Stimulated activated CD4-positive, alpha-beta T cell treated with anti-CD3 and anti-CD28 coated beads, TNF-alpha, amount 100 ng/mL, for 24 hours (primary cell): ENCODE data around the gene RAB15.
A peak's percentile ranks its signal among the peaks of the same experiment; 100 is the strongest.

ENCODE experiments used
- DNase-seq, 3 experiments: peaks; one replicate each; pipeline ENCODE4 v3.0.0-alpha.2; 2020; ENCODE audit warnings: low read depth in 3 of 3

Gene RAB15

DNA sequence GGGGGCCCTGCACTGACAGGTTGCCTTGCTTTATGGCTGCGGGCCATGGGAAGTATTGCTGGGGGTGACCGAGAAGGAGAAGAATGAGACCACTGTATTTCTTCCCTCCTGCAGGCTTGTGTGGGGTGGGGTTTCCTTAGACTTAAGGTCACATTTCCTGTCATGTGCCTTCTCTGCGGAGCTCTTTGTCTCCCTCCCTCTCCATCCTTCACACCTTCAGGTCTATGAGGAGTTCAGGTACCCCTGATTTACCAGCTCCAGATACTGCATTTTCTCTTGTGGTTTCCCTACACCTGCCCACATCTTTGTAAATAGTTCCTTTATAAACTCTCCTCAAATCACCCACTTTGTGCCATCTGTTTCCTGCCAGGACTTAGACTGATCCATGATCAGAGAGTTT, 18.2 kb upstream of the RAB15 start:
- no peak for DNase-seq

DNA sequence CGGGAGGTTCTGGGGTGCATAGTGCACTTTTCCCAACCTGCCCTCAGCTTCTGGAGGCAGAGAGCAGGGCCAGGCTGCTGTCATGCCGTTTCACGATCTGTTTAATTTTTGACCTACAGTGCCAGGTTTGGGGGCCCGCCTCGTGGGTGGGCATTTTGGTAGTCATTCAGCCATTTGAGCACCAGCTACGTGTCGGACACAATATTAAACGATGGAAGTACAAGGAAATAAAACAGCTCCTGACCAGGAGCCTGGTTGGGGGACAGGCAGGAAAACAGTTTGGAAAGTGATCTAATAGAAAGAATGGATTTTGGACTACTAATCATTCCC, 15.3 kb upstream of the RAB15 start:
- DNase-seq = no peak

DNA sequence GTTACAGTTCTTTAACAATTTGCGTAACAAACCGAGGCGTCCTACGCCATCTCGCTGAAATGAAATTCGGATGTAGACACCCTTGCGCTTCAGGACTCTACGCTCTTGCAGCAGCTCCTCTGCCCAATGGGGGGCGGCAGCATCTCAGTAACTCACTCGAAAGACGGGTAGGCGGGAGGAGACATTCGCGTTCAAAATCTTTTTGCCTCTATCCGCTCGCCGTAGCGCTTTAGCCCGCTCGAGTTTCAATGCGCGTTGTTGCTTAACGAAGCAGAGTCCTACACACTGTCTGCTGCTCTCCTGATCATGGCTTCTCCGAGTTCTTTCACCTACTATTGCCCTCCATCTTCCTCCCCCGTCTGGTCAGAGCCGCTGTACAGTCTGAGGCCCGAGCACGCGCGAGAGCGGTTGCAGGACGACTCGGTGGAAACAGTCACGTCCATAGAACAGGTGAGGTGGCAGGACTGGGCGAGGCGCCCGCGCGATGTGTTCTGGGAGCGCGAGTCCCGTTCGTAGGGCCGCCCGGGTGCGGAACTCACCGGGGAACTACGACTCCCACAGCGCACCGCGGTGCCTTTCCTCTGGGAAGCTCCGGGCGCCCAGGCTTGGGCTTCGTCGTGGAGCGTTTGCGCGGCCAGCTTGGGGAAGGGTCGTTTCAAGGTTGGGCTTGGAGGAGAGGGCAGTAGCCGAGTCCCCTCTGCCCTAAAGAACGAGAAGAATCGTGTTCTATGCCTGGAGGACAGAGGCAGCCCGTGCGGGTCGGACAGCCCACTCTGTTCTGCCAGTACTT, 14.7 kb upstream of the RAB15 start, which contains the start of gene FNTB:
TSS of gene FNTB (plus strand) at position 248 of the 790 bp plus-strand sequence. CDS start at position 307, 59 bp downstream.
- peak; percentile 84 to 91 (median 88) for DNase-seq

DNA sequence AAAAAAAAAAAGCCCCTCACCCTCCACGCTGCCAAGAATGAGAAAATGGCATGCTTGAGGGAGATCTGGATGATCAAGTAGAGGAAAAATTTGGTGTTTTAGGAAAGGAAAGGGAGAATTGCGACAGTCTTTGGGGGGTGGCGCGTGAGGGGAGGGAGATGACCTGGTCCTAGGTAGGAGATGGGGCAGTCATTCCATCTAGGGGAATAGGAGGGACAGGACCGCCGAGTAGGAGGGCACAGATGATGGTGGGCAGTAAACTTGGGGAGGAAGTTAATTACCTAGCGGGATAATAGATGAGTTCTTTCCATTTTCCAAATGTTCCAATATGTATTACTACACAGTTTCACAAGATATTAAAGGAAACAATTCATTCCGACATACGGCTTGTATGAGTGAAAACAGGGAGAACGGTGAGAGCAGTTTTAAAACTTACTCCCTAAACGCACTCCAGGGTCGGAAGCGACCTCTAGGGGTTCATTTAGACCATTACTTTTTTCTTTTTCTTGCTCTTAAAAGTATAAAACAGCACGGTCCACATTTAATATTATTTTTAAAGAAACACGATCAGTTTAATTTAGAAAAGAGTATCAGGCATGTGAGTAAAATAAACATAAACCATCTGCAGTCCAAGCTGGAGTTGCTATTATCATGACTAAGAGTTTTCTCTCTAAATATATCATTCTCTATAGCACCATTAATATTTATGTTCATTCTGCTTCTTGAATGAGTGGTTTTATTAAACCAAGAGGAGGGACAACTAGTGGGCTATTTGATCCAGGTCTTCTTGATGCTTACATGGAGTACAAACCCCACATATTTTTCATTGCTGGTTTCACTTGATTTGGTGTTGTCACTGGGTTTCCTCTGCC, 11.5 kb upstream of the RAB15 start:
- peak in 1 of 3 experiments; percentile 16 for DNase-seq

DNA sequence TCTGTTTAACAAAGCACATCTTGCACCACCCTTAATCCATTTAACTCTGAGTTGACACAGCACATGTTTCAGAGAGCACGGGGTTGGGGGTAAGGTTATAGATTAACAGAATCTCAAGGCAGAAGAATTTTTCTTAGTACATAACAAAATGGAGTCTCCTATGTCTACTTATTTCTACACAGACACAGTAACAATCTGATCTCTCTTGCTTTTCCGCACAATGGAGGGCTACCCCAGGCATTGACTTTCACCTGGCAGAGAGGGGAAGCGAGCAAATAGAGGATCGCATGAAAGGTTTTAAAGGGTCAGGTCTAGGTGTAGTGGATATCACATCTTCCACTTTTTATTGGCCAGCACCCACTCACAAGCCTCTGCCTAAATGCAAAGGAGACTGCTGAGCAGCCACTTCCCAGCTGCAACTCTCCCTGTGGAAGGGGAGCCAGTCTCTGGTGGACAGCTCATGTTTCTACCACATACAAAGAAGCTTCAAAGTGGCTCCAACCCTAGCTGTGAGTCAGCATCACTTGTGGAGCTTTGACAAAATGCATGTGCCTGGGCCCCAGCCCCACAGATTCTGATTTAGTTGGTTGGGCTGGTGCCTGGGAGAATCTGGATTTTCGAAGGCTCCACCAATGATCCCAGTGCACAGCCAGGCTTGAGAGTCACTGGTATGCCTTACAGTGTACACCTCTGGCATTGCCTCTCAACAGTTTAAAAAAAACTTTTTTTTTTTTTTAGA, 7.4 kb upstream of the RAB15 start:
- DNase-seq = no peak

DNA sequence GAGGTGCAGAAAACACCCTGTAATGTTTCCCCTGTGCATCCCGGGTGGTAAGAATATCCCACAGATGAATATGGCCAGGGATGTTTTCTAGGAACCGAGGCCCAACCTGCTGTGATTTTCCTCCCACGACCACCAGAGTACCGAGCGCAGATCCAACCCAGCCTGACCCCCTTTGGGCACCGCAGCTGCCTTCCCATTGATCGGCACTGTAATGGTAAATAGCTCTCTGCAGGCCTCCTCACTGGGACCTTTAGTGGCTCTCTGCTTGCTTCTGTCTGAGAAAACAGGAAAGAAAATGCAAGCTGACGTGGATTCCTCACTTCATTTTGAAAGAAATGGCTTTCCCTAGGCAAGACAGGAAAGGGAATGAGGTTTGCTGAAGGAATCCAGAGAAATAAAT, 2.4 kb upstream of the RAB15 start:
- DNase-seq = no peak

DNA sequence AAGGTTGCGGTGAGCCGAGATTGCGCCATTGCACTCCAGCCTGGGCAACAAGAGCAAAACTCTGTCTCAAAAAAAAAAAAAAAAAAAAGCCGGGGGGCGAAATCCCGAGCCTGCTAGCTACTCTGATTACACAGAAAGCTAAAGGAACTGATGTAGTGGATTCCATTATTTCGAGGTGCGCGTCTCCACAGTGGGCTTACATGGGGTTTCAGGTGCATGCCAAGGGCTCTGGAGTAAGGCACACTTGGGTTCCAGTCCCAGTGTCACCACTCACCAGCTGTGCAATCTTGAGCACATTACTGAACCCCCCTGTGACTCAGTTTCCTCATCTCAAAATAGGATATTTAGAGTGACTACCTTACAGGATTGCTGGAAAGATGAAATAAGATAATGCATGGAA, 1.7 kb upstream of the RAB15 start:
- DNase-seq = no peak

DNA sequence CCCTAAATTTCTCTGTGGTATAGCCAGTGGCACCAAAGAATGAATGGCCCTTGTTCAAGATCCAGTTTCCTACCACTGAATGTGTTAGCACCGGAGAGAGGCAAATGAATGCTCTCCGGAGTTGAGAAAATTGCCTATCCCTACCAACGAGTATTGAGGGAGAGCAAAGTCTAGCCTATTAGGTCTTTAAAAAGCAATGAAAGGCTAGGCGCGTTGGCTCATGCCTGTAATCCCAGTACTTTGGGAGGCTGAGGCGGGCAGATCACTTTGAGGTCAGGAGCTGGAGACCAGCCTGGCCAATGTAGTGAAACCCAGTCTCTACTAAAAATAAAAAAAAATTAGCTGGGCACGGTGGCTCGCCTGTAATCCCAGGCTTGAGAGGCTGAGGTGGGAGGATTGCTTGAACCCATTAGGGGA, 898 bp upstream of the RAB15 start:
- DNase-seq = no peak

DNA sequence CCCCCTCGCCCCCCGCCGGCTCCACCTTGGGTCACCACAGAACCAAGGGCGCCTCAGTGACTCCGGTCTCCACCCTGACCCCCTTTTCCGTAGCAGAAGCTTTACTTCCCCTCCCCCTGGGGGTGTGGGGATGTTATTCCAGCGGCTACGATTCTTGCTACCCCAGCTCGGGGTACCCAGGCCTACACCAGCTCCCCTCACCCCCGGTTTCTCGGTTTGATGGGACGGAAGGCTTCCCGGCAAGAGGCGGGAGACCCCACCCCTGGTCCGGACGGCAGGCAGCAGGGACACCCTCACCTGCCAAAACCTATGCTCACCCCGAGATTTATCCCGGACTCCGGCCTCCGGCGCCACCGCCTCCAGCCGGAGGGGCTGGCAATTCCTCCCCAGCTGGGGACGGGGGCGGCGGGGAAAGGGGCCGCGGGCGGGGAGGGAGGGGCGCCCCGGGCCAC, 619 bp downstream of the RAB15 start:
- no peak for DNase-seq

DNA sequence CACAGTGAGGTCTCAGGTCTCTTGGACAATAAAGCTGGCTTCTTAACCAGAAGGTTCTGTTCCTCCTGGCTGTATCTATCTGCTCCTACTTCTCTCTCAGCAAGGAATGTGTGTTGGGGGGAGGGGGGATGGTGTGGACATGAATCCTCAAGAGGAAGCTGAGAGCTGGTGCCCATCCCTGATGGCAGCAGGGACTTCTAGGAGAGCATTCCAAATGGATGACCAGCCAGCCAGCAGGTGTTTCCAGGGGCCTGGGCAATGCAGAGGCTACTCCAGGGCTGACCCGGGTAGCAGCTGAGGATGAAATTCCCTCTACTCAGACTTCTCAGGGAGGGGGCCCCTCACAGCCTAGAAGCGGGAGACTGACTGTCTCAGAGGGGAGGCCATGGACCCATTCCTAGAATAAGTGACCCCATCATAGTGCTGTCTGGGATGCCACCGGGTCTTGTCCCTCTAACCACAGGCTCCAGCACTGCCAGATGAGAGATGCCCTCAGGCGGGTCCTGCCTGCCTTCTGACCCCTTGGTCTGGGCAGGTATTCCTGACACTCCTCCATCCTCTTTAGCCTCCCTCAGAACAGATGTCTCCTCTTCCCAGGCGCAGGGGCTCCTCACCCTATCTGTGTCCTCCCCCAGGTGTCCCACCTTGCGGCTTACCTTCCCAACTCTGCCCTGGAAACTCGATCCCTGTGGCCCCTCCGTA, 1.2 kb downstream of the RAB15 start:
- DNase-seq = no peak

DNA sequence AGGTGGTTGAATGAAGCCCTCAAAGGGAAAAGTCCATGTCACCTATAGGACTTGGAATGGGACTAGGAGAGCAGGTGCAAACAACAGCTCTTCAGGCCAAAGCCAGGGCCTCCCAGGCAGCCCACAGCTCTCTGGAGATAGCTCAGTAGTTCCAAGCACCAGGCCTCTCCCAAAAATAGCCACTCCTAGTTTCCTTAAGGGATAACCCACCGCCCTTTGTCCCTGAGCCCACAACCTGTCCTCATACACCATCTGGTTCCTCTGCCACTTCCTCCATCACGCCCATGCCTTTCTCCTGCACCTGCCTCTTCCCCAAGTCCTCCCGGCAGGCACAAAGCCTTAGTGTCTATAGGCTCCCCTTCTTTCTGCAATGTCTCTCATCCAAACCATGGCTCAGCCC, 2.1 kb downstream of the RAB15 start:
- DNase-seq = no peak

DNA sequence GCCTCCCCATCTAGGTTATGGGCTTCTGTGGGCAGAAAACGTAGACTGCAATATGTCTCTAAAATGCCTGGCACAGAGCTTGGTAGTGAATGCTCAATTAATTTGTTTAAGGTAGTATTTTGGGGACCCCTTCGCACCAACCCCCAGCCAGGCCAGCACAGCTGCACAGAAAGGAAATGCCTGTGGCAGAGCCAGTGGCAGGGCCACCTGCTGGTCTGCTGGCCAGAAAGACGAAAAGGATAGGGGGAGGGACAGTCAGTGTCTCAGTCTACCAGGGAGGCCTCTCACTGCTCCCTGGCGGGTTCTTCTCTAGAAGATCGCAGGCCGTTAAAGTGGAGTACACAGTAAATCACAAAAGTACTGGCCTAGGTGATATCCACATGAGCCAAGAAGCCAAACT, 3.5 kb downstream of the RAB15 start:
- DNase-seq = no peak

DNA sequence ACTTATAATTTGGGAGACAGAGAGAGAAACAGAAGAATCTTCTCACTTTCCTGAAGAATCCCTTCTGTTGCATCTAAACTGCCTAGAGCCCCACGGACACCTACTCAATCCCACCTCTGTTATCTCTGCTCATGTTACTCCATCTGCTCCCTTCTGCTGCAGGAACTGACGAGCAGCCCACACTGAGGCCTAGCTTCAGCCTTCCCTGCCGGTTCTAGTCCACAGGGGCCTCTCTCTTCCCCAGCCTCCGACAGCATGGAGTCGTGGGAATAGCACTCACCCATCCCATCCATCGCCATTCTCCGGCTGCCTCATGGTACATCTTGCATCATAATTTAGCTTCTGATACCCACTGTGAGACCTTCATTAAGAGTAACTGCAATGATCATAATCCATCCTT, 4.0 kb downstream of the RAB15 start:
- DNase-seq = no peak

DNA sequence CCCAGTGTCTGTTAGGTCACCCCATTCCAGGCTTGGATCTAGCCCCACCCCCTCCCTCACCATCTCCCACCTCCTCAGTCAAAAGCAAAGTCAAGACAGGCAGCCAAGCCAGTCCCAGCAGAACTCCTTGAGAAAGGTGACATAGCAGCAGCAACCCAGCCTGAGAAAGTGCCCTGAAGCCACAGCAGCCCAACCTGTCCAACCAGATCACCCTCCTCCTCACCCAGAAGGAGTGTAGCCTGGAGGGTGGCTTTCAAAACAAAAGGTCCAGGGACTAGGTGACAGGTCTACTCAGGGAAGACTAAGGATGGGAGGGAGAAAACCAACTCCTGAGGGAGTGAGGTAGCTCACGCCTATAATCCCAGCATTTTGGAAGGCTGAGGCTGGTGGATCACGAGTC, 5.2 kb downstream of the RAB15 start:
- no peak for DNase-seq

DNA sequence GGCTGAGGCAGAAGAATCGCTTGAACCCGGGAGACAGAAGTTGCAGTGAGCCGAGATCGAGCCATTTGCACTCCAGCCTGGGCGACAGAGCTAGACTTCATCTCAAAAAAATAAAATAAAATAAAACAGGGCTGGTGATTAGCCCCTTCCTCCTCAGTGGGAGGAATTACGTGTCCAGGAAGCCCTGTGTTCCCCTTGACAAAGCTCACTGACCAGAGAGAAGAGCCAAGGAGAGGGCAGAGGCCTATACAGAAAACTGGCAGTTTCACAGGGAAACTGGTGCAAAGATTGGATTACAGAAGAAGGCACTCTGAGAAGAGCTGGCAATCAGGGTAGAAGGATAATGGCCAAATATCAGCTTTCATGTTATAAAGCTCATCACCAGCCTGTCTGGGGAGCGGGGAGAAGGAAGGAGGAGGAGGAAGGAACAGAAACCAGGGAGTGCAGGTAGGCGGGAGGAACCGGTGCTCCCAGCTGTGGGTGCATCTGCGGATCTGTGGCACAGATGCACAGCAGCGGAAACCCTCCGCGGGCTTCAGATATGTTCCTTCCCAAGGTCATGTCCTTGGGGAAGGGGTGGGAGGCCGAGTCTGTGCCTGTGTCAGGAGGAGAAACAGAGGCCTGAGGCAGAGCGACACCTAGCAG, 6.7 kb downstream of the RAB15 start:
- DNase-seq = no peak

DNA sequence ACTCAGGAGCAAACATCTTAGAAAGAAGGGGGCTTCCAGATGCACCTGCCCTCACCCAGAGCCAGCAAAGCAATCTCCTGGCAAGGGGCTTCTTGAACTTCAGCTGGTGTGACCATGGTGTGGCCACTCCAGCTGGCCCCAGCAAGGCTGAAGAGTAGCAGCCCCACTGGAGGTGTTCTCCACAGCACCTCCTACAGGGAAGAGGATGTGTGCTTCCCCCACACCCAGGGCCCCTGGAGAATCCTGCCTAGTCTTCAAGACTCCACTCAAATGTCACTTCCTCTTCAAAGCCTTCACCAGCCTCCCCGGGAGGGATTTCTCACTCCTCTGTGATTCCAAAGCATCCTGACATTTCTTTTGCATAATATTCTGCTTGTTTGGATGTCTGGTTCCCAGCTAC, 8.5 kb downstream of the RAB15 start:
- DNase-seq = no peak

DNA sequence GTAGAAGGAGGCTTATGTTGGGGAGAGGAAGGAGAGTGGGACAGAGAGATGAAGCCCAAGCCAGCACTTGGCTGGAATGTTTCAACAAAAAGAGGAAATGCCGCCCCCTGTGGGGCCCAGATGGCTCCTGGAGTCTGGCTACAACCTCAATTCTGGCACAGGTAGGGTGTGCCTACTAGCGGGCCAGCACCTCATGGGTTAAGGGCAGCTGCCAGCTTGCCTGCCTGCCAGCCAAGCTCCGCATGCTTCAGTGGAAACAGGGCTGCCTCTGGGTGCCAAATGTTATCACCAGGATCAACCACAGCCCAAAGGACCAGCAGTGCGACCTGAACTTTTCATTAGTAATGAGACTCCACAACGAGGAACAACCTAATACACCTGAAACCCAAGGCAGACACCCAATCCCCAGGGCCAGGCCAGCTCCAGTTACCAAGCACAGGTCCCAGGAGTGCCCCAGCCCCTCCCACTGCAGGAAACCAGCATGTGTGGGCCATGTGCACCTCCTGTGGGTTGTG, 11.3 kb downstream of the RAB15 start:
- DNase-seq = no peak

DNA sequence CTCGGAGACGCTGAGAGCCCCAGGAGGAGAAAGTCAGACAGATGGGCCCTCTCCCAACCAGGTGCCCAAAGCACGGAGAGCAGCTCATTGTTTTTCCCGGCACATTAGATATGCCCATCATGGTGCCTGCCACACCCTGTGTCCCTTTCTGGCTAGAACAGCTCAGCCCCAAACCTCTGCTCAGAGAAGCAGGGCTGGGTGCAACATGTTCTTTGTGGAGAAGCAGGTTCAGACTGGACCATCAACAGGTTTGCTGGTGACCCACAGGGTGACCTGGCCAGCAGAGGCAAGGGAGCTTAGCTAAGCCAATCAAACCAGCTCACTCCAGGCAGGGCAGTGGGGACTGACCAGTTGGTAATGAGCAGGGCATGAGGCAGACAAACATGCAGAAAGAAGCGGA, 13.4 kb downstream of the RAB15 start:
- DNase-seq = no peak

DNA sequence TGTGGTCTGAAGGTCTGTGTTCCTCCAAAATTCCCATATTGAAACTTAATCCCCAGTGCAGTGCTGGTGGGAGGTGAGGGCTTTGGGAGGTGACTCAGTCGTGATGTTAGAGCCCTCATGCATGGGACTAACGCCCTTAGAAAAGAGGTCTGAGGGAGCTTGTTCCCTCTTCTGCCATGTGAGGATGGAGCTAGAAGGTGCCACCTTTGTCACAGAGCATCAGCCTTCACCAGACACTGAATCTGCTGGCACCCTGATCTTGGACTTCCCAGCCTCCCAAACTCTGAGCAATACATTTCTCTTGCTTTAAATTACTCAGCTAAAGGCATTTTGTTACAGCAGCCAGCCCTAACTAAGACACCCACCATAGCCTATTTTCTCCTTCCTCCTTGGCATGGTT, 13.9 kb downstream of the RAB15 start:
- DNase-seq = no peak

DNA sequence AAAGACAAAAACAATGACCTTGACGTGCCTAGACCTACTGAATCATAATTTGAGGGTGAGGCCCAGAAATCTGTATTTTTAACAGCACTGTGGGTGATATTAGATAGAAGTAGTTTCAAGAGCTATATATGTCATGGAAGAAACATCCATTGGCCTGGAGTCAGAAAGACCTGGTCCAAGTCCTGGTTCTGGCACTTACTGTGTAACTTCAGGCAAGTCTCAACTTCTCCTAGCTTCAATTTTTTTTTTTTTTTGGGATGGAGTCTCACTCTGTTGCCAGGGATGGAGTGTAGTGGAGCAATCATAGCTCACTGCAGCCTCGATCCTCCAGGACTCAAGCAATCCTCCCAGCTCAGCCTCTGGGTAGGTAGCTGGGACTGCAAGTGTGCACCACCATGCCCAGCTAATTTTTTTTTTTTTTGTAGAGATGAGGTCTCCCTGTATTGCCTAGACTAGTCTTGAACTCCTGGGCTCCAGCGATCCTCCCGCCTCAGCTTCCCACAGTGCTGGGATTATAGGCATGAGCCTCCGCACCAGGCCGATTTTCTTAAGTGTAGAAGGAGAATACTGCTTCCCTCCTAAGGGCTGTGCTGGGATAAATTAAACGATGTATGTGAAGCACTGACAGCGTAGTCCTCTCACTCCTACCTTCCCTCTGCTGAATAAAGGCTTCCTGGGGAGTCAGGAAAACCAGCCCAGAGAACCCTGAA, 15.3 kb downstream of the RAB15 start:
- no peak for DNase-seq
